ENCODE results near the gene MRPL43. TPM values are rescaled to one million over a fixed set of nuclear protein-coding genes. Genes with fewer than 3 reads are reported as not detected.

Gene MRPL43
- polyA plus RNA-seq, 3 donors = 94.5 to 105 (median 100) TPM

GRCh38 chr10:101011517-101012423 lies 24.5 kb upstream of the MRPL43 start:
- DNase-seq (ENCODE audit: extremely low read depth in 1 of 11, low read depth in 9 of 11, low spot score in 4 of 11) = no peak

DNA sequence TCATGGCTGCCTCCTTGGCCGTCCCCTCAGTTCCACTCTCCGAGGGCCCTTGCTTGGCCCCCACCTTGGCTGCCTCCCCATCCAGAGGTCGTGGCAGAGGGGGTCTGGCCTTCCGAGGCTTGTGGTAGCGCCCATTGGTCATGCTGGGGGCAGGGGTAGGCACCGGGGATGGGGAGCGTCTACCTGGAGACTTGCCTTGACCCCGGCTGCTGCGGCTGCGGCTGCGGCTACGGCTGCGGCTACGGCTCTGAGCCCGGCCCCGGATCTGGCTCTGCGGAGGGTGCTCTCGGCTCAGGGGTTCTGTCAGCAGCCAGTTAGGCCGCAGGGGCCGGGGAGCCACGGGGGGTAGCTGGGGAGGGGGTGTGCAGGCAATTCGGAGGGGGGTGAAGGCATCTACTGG lies 23.0 kb upstream of the MRPL43 start:
- DNase-seq (ENCODE audit: extremely low read depth in 1 of 11, low read depth in 9 of 11, low spot score in 4 of 11) = no peak

GRCh38 chr10:101008823-101009423 lies 21.6 kb upstream of the MRPL43 start:
- DNase-seq (ENCODE audit: extremely low read depth in 1 of 11, low read depth in 9 of 11, low spot score in 4 of 11) = no peak

- DNase-seq (ENCODE audit: extremely low read depth in 1 of 11, low read depth in 9 of 11, low spot score in 4 of 11) = no peak
Observed at GRCh38 chr10:101007915-101008822, 20.9 kb upstream of the MRPL43 start.

DNA sequence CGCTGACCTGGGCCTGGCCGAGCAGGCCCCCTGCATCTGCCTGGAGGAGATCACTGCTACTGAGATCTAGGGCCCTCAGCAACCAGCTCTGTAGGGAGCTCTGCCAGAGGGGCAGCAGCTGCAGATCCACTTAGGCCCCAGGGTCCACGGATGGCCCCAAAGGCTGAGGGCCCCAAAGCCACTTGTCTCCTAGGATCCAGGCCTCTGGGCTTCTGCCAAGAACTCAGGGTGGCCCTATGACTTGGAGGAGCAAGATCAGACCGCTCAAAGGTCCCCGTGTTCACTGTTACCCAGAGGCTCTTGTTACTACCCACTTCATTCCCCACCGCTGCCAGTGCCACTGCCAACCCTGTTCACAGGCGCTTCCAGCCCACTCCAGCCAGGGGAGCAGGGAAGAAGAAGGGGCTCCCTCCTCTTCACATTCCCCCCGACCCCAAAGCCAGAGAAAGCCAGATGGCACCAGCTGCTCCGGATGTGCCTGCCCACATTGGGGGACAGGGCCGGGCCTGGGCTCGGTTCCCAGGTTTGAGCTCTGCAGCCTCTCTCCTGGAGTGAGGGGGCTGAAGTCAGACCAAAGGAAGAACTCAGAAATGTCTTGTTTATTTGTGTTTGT lies 19.9 kb upstream of the MRPL43 start:
- no peak for DNase-seq (ENCODE audit: extremely low read depth in 1 of 11, low read depth in 9 of 11, low spot score in 4 of 11)

DNA sequence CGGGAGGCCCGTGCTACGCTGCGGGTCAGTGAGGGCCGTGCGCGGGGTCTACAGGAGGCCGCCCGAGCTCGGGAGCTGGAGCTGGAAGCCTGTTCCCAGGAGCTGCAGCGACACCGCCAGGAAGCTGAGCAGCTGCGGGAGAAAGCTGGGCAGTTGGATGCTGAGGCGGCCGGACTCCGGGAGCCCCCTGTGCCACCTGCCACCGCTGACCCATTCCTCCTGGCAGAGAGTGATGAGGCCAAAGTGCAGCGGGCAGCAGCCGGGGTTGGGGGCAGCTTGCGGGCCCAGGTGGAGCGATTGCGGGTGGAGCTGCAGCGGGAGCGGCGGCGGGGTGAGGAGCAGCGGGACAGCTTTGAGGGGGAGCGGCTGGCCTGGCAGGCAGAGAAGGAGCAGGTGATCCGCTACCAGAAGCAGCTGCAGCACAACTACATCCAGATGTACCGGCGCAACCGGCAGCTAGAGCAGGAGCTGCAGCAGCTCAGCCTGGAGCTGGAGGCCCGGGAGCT lies 19.3 kb upstream of the MRPL43 start:
- DNase-seq (ENCODE audit: extremely low read depth in 1 of 11, low read depth in 9 of 11, low spot score in 4 of 11) = no peak

DNA sequence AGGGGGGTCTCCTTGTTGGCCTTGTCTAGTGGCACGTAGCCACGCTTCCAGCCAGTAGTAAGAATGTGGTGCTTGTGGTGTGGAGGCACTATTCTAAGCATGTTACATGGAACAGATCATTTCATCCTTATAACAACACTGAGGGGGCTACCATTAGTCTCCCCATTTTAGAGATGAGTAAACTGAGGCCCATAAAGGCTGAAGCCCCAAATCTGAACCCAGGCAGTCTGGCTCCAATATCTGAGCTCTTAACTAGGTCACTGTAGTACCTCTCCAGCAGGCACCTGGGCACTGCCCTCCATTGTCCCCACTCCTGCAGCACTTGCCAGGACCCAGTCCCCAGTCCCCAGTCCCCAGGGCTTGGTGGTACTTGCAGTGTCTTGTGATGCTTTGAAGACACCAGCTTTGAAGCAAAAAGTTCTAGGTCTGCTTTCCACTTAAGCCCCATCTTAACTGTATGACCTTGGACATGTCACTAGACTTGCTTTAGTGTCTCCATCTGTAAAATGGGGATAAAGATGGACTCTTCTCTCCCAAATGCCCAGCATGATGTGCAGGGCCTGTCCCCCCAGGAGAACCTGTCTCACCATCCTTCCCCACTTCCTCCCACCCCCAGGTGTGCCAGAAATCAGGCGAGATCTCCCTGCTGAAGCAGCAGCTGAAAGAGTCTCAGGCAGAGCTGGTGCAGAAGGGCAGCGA lies 18.7 kb upstream of the MRPL43 start:
- DNase-seq (ENCODE audit: extremely low read depth in 1 of 11, low read depth in 9 of 11, low spot score in 4 of 11) = no peak

DNA sequence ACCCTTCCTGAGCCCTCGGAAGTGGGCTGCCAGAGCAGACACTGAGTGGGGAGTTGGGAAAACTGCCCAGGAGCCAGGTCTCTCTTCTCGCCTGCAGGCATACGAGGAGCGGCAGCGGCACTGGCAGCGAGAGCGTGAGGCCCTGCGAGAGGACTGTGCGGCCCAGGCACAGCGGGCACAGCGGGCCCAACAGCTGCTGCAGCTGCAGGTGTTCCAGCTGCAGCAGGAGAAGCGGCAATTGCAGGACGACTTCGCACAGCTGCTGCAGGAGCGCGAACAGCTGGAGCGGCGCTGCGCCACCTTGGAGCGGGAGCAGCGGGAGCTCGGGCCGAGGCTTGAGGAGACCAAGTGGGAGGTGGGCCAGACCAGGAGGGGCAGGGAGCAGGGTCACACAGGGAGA lies 18.1 kb upstream of the MRPL43 start:
- no peak for DNase-seq (ENCODE audit: extremely low read depth in 1 of 11, low read depth in 9 of 11, low spot score in 4 of 11)

DNA sequence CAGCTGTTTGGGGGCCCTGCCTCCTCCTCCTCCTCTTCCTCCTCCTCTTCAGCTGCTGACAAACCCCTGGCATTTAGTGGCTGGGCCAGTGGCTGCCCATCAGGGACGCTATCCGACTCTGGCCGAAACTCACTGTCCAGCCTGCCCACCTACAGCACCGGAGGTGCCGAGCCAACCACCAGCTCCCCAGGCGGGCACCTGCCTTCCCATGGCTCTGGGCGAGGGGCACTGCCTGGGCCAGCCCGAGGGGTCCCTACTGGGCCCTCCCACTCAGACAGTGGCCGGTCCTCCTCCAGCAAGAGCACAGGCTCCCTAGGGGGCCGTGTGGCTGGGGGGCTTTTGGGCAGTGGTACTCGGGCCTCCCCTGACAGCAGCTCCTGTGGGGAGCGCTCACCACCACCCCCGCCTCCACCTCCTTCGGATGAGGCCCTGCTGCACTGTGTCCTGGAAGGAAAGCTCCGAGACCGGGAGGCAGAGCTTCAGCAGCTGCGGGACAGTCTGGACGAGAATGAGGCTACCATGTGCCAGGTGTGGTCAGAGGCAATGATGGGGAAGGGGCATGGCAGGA lies 16.4 kb upstream of the MRPL43 start:
- no peak for DNase-seq (ENCODE audit: extremely low read depth in 1 of 11, low read depth in 9 of 11, low spot score in 4 of 11)

DNA sequence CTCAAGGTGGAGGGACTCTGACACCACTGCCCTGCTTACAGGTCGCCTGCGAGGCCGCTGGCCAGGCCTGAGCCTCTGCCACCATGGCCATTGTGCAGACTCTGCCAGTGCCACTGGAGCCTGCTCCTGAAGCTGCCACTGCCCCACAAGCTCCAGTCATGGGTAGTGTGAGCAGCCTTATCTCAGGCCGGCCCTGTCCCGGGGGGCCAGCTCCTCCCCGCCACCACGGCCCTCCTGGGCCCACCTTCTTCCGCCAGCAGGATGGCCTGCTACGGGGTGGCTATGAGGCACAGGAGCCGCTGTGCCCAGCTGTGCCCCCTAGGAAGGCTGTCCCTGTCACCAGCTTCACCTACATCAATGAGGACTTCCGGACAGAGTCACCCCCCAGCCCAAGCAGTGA lies 15.2 kb upstream of the MRPL43 start:
- no peak for DNase-seq (ENCODE audit: extremely low read depth in 1 of 11, low read depth in 9 of 11, low spot score in 4 of 11)

DNA sequence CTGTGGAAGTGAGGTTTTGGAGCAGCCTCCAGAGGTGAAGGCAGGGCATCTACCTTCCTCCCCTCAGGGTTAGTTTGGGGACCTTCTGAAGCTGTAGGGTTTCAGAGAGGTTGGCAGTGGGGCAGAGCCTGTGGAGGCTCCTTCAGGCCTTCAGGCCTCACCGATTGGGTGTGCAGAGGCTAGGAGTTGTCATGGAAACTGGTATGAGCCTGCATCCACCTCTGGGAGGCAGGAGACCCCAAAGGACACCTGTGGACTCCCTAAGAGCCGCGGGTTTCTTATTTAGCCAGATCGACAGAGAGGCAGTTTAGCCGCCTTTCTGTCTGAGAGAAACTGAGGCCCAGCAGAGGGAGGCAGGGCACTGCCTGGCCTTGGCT lies 14.3 kb upstream of the MRPL43 start:
- DNase-seq (ENCODE audit: extremely low read depth in 1 of 11, low read depth in 9 of 11, low spot score in 4 of 11) = no peak

- DNase-seq (ENCODE audit: extremely low read depth in 1 of 11, low read depth in 9 of 11, low spot score in 4 of 11) = peak in 8 of 11 donors; percentile 60 to 88 (median 78)
Observed at GRCh38 chr10:101000915-101001658, 13.8 kb upstream of the MRPL43 start.

DNA sequence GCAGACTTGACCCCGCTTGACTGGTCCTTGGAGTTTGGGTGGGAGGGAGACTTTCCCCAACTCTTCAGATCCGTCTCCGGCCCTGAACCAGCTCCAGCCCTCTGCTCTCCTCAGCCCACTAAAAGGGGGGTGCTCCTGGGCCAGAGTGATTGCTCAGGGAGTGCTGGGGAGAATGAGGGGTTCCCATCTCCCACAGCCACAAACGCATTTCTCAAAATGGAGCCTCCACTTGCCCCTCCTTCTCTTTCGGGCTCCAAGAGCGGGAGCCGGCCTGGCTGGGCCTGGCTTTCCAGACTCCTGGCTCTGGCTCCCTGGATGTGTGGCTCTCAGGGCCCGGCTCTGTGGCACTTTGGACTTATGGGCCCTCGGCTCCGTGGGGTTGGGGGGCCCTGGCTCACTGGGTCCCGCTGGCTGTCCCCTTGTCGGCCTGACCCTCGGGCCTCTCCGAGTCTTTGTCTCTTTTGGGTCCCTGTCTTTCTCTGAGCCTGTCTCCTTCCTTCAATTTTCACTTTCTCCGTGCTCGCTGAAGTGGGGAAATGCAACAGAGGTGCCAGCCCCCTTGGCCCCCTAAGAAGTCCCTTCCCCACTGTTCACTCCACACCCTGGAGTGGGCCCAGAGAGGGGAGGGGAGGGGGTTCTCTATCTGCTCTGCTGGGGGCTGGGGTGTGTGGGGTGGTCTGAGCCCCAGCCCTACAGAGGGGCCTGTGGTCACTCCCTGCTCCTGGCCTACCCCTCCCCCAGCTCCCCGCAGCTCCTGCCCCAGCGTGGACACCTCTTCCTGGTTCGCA lies 13.0 kb upstream of the MRPL43 start:
- DNase-seq (ENCODE audit: extremely low read depth in 1 of 11, low read depth in 9 of 11, low spot score in 4 of 11) = no peak

DNA sequence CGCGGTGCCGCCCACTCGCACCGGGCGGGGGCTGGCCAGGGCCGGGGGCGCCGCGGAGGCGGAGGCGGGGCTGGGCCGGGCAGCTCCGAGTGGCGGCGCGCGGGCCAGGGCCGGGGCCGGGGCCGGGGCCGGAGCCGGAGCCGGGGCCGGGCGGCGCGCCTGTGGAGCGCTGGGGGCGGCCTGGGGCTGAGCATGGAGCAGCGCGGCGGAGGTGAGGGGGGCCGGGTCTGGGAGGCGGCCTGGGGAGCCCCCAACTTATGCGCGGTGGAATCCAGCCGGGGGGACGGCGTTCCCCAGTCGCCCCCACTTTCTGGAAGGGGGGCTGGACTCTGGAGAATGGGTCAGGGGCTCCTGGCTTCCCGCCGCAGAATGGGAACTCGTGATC lies 12.4 kb upstream of the MRPL43 start, which contains the start of gene LZTS2:
Gene LZTS2 (plus strand): TSS at position 67 of the 385 bp plus-strand sequence. CDS start 2,731 bp downstream, outside the sequence.
- peak in 2 of 11 donors; percentile 80 to 81 for DNase-seq (ENCODE audit: extremely low read depth in 1 of 11, low read depth in 9 of 11, low spot score in 4 of 11)

DNA sequence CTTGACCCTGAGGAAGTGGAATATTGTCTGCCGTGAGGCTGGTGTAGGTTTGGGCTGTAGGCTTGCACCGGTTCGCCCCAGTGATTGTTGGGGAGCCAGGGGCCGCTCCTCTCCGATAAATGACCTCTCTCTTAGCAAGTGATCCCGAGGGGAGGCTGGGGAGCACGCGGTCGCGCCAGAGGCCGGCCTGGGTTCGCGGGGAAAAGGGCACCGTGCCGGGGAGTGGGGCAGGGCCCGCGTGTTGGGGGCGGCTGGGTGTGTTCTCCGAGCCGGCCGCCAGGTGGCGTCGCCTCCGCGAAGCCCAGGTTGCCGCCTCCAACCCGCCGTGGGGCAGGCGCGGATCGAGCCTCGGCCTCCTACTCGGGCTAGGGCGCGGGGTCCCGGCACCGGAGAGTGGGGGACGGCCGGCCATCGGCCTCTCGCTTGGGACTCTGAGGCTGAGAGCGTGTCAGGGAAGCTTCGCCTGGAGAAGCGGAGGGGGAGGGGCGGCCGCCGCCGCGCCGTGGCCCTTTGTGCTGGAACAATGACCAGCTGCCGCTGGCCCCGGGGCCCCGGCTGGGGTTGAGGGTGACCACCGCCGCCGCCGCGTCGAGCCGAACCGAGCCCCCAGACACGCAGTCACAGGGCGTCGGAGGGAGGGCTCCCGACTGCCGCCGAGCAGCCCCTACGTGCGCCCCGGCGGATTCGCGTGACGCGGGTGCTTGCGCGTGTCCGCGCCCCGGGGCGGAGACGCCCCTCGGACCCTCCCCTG lies 11.9 kb upstream of the MRPL43 start:
- peak in 8 of 11 donors; percentile 64 to 83 (median 72) for DNase-seq (ENCODE audit: extremely low read depth in 1 of 11, low read depth in 9 of 11, low spot score in 4 of 11)
